Cardiac fibroblast (primary cell): Measurements from ENCODE around the gene LINGO3.

Source experiments
- DNase-seq, 2 donors: peaks; one replicate each; pipeline versions ENCODE4 v3.0.0 to v3.0.0-alpha.2; 2010; ENCODE audit warnings: low read depth in 2 of 2
- H3K4me3 ChIP-seq, 2 donors: replicated peaks in 1 of 2; 1 replicate in 1 of 2; 2 replicates in 1 of 2; pipeline ENCODE4 v1.5.1; 2011; ENCODE audit warnings: low read depth in 2 of 2, low read length in 2 of 2, mild to moderate bottlenecking in 2 of 2, moderate library complexity in 1 of 2
- CTCF ChIP-seq: IDR thresholded peaks from one replicate; pipeline ENCODE4 v1.5.1; 2011; ENCODE audit warnings: low read depth, mild to moderate bottlenecking, low read length, inconsistent platforms

LINGO3 gene

GRCh38 chr19:2330255-2330631 is 22.3 kb upstream of the LINGO3 start:
- TF ChIP-seq CTCF: no peak
- H3K4me3 ChIP-seq: no peak overlapping the region
- DNase-seq: no peak

- DNase-seq: no peak
- peak overlapping the region; percentile 91 to 94 for H3K4me3 ChIP-seq
- TF ChIP-seq CTCF: no peak
These were observed 21.6 kb upstream of the LINGO3 start for GRCh38 chr19:2329501-2329916.

GRCh38 chr19:2329149-2329478 is 21.2 kb upstream of the LINGO3 start:
- no peak for TF ChIP-seq CTCF
- DNase-seq: no peak
- peak overlapping the region; percentile 91 to 94 for H3K4me3 ChIP-seq

GRCh38 chr19:2328401-2329148 is 20.6 kb upstream of the LINGO3 start, which contains the start of the genes LSM7 and SPPL2B:
TSS of gene LSM7 (minus strand) at chr19:2328586. CDS start at chr19:2328566, 20 bp downstream.
TSS of gene SPPL2B (plus strand) at chr19:2328684. CDS start at chr19:2328710, 26 bp downstream.
- no peak for TF ChIP-seq CTCF
- peak; percentile 85 to 92 for DNase-seq
- H3K4me3 ChIP-seq: peak within 1 kb of the TSS; percentile 91 to 94

- TF ChIP-seq CTCF: no peak
- H3K4me3 ChIP-seq: peak overlapping the region; percentile 91 to 94
- peak; percentile 81 to 83 for DNase-seq
These were observed 19.9 kb upstream of the LINGO3 start for GRCh38 chr19:2327773-2328400.

GRCh38 chr19:2326699-2327360 is 18.9 kb upstream of the LINGO3 start:
- H3K4me3 ChIP-seq: peak overlapping the region in 1 of 2 donors; percentile 91
- no peak for DNase-seq
- no peak for TF ChIP-seq CTCF
